Neuronal stem cell (in vitro differentiated cells): ENCODE results near the gene LRRC42.

ENCODE experiments used
- DNase-seq: peaks from one replicate; pipeline ENCODE4 v3.0.0-alpha.2; 2013; ENCODE audit warnings: low spot score
- H2AFZ ChIP-seq: one replicate; pipeline ENCODE4 v1.6.1; 2013; ENCODE audit warnings: mild to moderate bottlenecking, low read length, inconsistent platforms
- H2AK5ac ChIP-seq: 2 replicates; pipeline ENCODE4 v1.6.1; 2013; ENCODE audit warnings: low read depth, mild to moderate bottlenecking, inconsistent platforms, low read length, moderate library complexity, mixed read lengths
- H2BK120ac ChIP-seq: 2 replicates; pipeline ENCODE4 v1.6.1; 2013; ENCODE audit warnings: low read depth, mild to moderate bottlenecking, inconsistent platforms, low read length, moderate library complexity, mixed read lengths
- H2BK12ac ChIP-seq: one replicate; pipeline ENCODE4 v1.6.1; 2013; ENCODE audit warnings: low read length, inconsistent platforms
- H2BK15ac ChIP-seq: 2 replicates; pipeline ENCODE4 v1.6.1; 2013; ENCODE audit warnings: mild to moderate bottlenecking, low read length, inconsistent platforms, mixed read lengths
- H2BK5ac ChIP-seq: one replicate; pipeline ENCODE4 v1.6.1; 2013; ENCODE audit warnings: inconsistent platforms, mild to moderate bottlenecking, low read length, moderate library complexity
- H3K14ac ChIP-seq: one replicate; pipeline ENCODE4 v1.6.1; 2013; ENCODE audit warnings: low read length, inconsistent platforms
- H3K18ac ChIP-seq: 2 replicates; pipeline ENCODE4 v1.6.1; 2013; ENCODE audit warnings: low read length, inconsistent platforms
- H3K23ac ChIP-seq: 2 replicates; pipeline ENCODE4 v1.6.1; 2013; ENCODE audit warnings: low read depth, mild to moderate bottlenecking, mixed read lengths, low read length, inconsistent platforms; ENCODE audit not compliant: poor library complexity
- H3K27ac ChIP-seq: replicated peaks from 3 replicates; pipeline ENCODE4 v1.5.1; 2013; ENCODE audit warnings: low read length, inconsistent platforms
- H3K27me3 ChIP-seq, 3 experiments: 2 replicates each; pipeline ENCODE4 v1.6.1; 2013; ENCODE audit warnings: low read length in 3 of 3, mild to moderate bottlenecking in 2 of 3, inconsistent platforms in 1 of 3, low read depth in 1 of 3, mixed read lengths in 1 of 3, moderate library complexity in 1 of 3; ENCODE audit not compliant: control insufficient read depth in 3 of 3, insufficient read depth in 3 of 3
- H3K36me3 ChIP-seq, 2 donors: replicated peaks in 1 of 2; 2 replicates each; pipeline ENCODE4 v1.6.1; 2013; ENCODE audit warnings: low read length in 2 of 2; ENCODE audit not compliant: control insufficient read depth in 2 of 2, insufficient read depth in 2 of 2
- H3K4ac ChIP-seq: 2 replicates; pipeline ENCODE4 v1.6.1; 2013; ENCODE audit warnings: inconsistent platforms, mild to moderate bottlenecking, low read length, moderate library complexity
- H3K4me1 ChIP-seq, 2 donors: 1 replicate in 1 of 2; 2 replicates in 1 of 2; pipeline ENCODE4 v1.6.1; 2013; ENCODE audit warnings: low read length in 2 of 2, low read depth in 1 of 2; ENCODE audit not compliant: control insufficient read depth in 2 of 2, insufficient read depth in 1 of 2
- H3K4me2 ChIP-seq: one replicate; pipeline ENCODE4 v1.6.1; 2013; ENCODE audit warnings: mild to moderate bottlenecking, low read length, inconsistent platforms; ENCODE audit not compliant: insufficient read depth, poor library complexity, severe bottlenecking
- H3K4me3 ChIP-seq, 2 donors: 2 replicates each; pipeline ENCODE4 v1.5.1; 2013; ENCODE audit warnings: low read length in 2 of 2, mild to moderate bottlenecking in 2 of 2, inconsistent platforms in 1 of 2, moderate library complexity in 1 of 2
- H3K79me1 ChIP-seq: one replicate; pipeline ENCODE4 v1.6.1; 2013; ENCODE audit warnings: low read depth, mild to moderate bottlenecking, inconsistent platforms, low read length, moderate library complexity
- H3K9ac ChIP-seq: one replicate; pipeline ENCODE4 v1.6.1; 2013; ENCODE audit warnings: mild to moderate bottlenecking, low read depth, low read length, inconsistent platforms; ENCODE audit not compliant: poor library complexity
- H3K9me3 ChIP-seq, 2 donors: replicated peaks in 1 of 2; 2 replicates each; pipeline versions ENCODE3 to v1.6.1; 2013; ENCODE audit warnings: low read length in 2 of 2, mild to moderate bottlenecking in 2 of 2, inconsistent platforms in 1 of 2, low read depth in 1 of 2, mixed read lengths in 1 of 2, moderate library complexity in 1 of 2; ENCODE audit not compliant: control insufficient read depth in 2 of 2, insufficient read depth in 1 of 2
- H4K8ac ChIP-seq: one replicate; pipeline ENCODE4 v1.6.1; 2013; ENCODE audit warnings: low read depth, mild to moderate bottlenecking, inconsistent platforms, low read length, moderate library complexity
- H4K91ac ChIP-seq: one replicate; pipeline ENCODE4 v1.6.1; 2013; ENCODE audit warnings: low read length, low read depth, mild to moderate bottlenecking, inconsistent platforms; ENCODE audit not compliant: poor library complexity
- WGBS, 2 donors: extraction: QIAGEN DNeasy Blood & Tissue Kit; methylation state at CpG; one replicate each; pipeline ENCODE4 v1.1.7; 2013; ENCODE audit warnings: missing lambda C conversion rate in 2 of 2, mixed read lengths in 1 of 2; ENCODE audit not compliant: insufficient read length in 2 of 2, insufficient replicate concordance in 1 of 2; ENCODE audit errors: extremely low coverage in 2 of 2; 5-methylcytosine and 5-hydroxymethylcytosine counted together

LRRC42 gene

GRCh38 chr1:53942127-53942957 is 3.8 kb upstream of the LRRC42 start:
- no peak overlapping the region for H2BK120ac ChIP-seq
- H3K18ac ChIP-seq: no peak overlapping the region
- H3K4me3 ChIP-seq: no peak overlapping the region
- H2AK5ac ChIP-seq: no peak overlapping the region
- H2BK12ac ChIP-seq: no peak overlapping the region
- no peak overlapping the region for H4K91ac ChIP-seq
- no peak overlapping the region for H2BK5ac ChIP-seq
- WGBS, 2 donors: no CpG with 5 or more reads among the region's 7 CpGs
- peaks cover 0 to 5% of the 10 kb centered on the region in 2 donors for H3K9me3 ChIP-seq
- no peak for DNase-seq
- no peak overlapping the region for H2AFZ ChIP-seq
- H3K27ac ChIP-seq: no peak overlapping the region
- H3K36me3 ChIP-seq: peaks cover 0 to 35% of the 10 kb centered on the region in 2 donors
- no peak overlapping the region for H4K8ac ChIP-seq
- H3K4me1 ChIP-seq: peaks cover 4 to 11% of the 10 kb centered on the region in 2 donors
- H3K4me2 ChIP-seq: no peak overlapping the region
- H3K23ac ChIP-seq: no peak overlapping the region
- no peak overlapping the region for H3K9ac ChIP-seq
- H2BK15ac ChIP-seq: no peak overlapping the region
- H3K14ac ChIP-seq: no peak overlapping the region
- H3K27me3 ChIP-seq: no peaks in the 10 kb centered on the region
- no peak overlapping the region for H3K4ac ChIP-seq
- H3K79me1 ChIP-seq: peaks cover 6% of the 10 kb centered on the region

- no peak overlapping the region for H4K8ac ChIP-seq
- peaks cover 4 to 11% of the 10 kb centered on the region in 2 donors for H3K4me1 ChIP-seq
- no peak overlapping the region for H3K4me3 ChIP-seq
- no peak overlapping the region for H3K9ac ChIP-seq
- H3K27me3 ChIP-seq: no peaks in the 10 kb centered on the region
- H2AK5ac ChIP-seq: no peak overlapping the region
- no peak overlapping the region for H4K91ac ChIP-seq
- no peak overlapping the region for H2BK12ac ChIP-seq
- no peak overlapping the region for H2BK120ac ChIP-seq
- H3K79me1 ChIP-seq: peaks cover 6% of the 10 kb centered on the region
- no peak overlapping the region for H3K18ac ChIP-seq
- DNase-seq: no peak
- H3K36me3 ChIP-seq: peaks cover 0 to 33% of the 10 kb centered on the region in 2 donors
- H2AFZ ChIP-seq: no peak overlapping the region
- no CpG with 5 or more reads among the region's 6 CpGs for WGBS, 2 donors
- H2BK15ac ChIP-seq: no peak overlapping the region
- no peak overlapping the region for H2BK5ac ChIP-seq
- H3K4me2 ChIP-seq: no peak overlapping the region
- H3K9me3 ChIP-seq: peaks cover 0 to 5% of the 10 kb centered on the region in 2 donors
- H3K27ac ChIP-seq: no peak overlapping the region
- no peak overlapping the region for H3K14ac ChIP-seq
- no peak overlapping the region for H3K23ac ChIP-seq
- no peak overlapping the region for H3K4ac ChIP-seq
Observed at GRCh38 chr1:53943090-53943489, 3.1 kb upstream of the LRRC42 start.

- WGBS, 2 donors: no CpG with 5 or more reads among the region's 14 CpGs
- no peak overlapping the region for H3K27ac ChIP-seq
Observed at GRCh38 chr1:53943490-53944043, 2.6 kb upstream of the LRRC42 start.

GRCh38 chr1:53944469-53945182 is 1.5 kb upstream of the LRRC42 start:
- DNase-seq: no peak
- Histone ChIP-seq H3K14ac (no peak overlapping the region), H4K8ac (no peak overlapping the region), H2BK12ac (no peak overlapping the region), H3K23ac (no peak overlapping the region), H2BK120ac (no peak overlapping the region), H3K4me3 (peak overlapping the region; percentile 92 to 97), H3K27ac (no peak overlapping the region), H3K79me1 (peaks cover 6% of the 10 kb centered on the region), H3K9me3 (peaks cover 0 to 5% of the 10 kb centered on the region in 2 donors), H3K27me3 (no peaks in the 10 kb centered on the region), H2AFZ (peak overlapping the region; percentile 98), H3K36me3 (peaks cover 0 to 27% of the 10 kb centered on the region in 2 donors), H3K4me1 (peaks cover 4 to 11% of the 10 kb centered on the region in 2 donors), H3K4me2 (peak overlapping the region; percentile 72), H3K9ac (peak overlapping the region; percentile 37), H2BK15ac (no peak overlapping the region), H3K18ac (no peak overlapping the region), H4K91ac (no peak overlapping the region), H3K4ac (no peak overlapping the region), H2BK5ac (no peak overlapping the region), H2AK5ac (no peak overlapping the region)
- WGBS, 2 donors: no CpG with 5 or more reads among the region's 20 CpGs

More at GRCh38 chr1:53943490-53944043, 2.6 kb upstream of the LRRC42 start:
- no peak overlapping the region for H3K9ac ChIP-seq
- no peak overlapping the region for H4K8ac ChIP-seq
- H3K79me1 ChIP-seq: peaks cover 6% of the 10 kb centered on the region
- no peak overlapping the region for H2AK5ac ChIP-seq
- no peak overlapping the region for H2BK12ac ChIP-seq
- no peak overlapping the region for H3K18ac ChIP-seq
- H2BK15ac ChIP-seq: no peak overlapping the region
- H2AFZ ChIP-seq: no peak overlapping the region
- H3K36me3 ChIP-seq: peaks cover 0 to 33% of the 10 kb centered on the region in 2 donors
- peaks cover 4 to 11% of the 10 kb centered on the region in 2 donors for H3K4me1 ChIP-seq
- no peaks in the 10 kb centered on the region for H3K27me3 ChIP-seq
- H2BK5ac ChIP-seq: no peak overlapping the region
- no peak overlapping the region for H3K14ac ChIP-seq
- no peak overlapping the region for H3K4me3 ChIP-seq
- no peak overlapping the region for H3K4me2 ChIP-seq
- H3K9me3 ChIP-seq: peaks cover 0 to 5% of the 10 kb centered on the region in 2 donors
- no peak overlapping the region for H2BK120ac ChIP-seq
- no peak overlapping the region for H3K4ac ChIP-seq
- H3K23ac ChIP-seq: no peak overlapping the region
- no peak overlapping the region for H4K91ac ChIP-seq
- no peak for DNase-seq
